ENCODE data around the gene SLC9A4. TPM values are rescaled to one million over a fixed set of nuclear protein-coding genes. Genes with fewer than 3 reads are reported as not detected.
A peak's percentile ranks its signal among the peaks of the same experiment; 100 is the strongest.

Gene SLC9A4
- total RNA-seq, 1 donor from 2014 or later: 2.2 TPM

- Histone ChIP-seq H3K27me3 (ENCODE audit: control insufficient read depth, insufficient read depth, low read length) (no peaks in the 10 kb centered on the region), H3K4me3 (ENCODE audit: low read depth, low read length) (no peak overlapping the region), H3K36me3 (ENCODE audit: control insufficient read depth, insufficient read depth, low read length) (no peaks in the 10 kb centered on the region)
- TF ChIP-seq CTCF (IDR thresholded peaks at IDR 0.05; ENCODE audit: insufficient read depth, low read length, poor library complexity, severe bottlenecking): no peak
- no peak for DNase-seq (ENCODE audit: low read depth)
Observed at GRCh38 chr2:102483086-102483485, 10.1 kb downstream of the SLC9A4 start.

GRCh38 chr2:102484310-102485061 lies 11.5 kb downstream of the SLC9A4 start:
- DNase-seq (ENCODE audit: low read depth): no peak
- no peak overlapping the region for H3K4me3 ChIP-seq (ENCODE audit: low read depth, low read length)
- H3K27me3 ChIP-seq (ENCODE audit: control insufficient read depth, insufficient read depth, low read length): no peaks in the 10 kb centered on the region
- H3K36me3 ChIP-seq (ENCODE audit: control insufficient read depth, insufficient read depth, low read length): no peaks in the 10 kb centered on the region
- TF ChIP-seq CTCF (IDR thresholded peaks at IDR 0.05; ENCODE audit: insufficient read depth, low read length, poor library complexity, severe bottlenecking): no peak

GRCh38 chr2:102485147-102485785 lies 12.2 kb downstream of the SLC9A4 start:
- no peak overlapping the region for H3K4me3 ChIP-seq (ENCODE audit: low read depth, low read length)
- no peaks in the 10 kb centered on the region for H3K27me3 ChIP-seq (ENCODE audit: control insufficient read depth, insufficient read depth, low read length)
- no peak for DNase-seq (ENCODE audit: low read depth)

GRCh38 chr2:102486941-102487702 lies 14.1 kb downstream of the SLC9A4 start:
- DNase-seq (ENCODE audit: low read depth): no peak
- no peak for TF ChIP-seq CTCF (IDR thresholded peaks at IDR 0.05; ENCODE audit: insufficient read depth, low read length, poor library complexity, severe bottlenecking)
- Histone ChIP-seq H3K27me3 (ENCODE audit: control insufficient read depth, insufficient read depth, low read length) (no peaks in the 10 kb centered on the region), H3K4me3 (ENCODE audit: low read depth, low read length) (no peak overlapping the region), H3K36me3 (ENCODE audit: control insufficient read depth, insufficient read depth, low read length) (no peaks in the 10 kb centered on the region)

More at GRCh38 chr2:102485147-102485785, 12.2 kb downstream of the SLC9A4 start:
- no peaks in the 10 kb centered on the region for H3K36me3 ChIP-seq (ENCODE audit: control insufficient read depth, insufficient read depth, low read length)
- no peak for TF ChIP-seq CTCF (IDR thresholded peaks at IDR 0.05; ENCODE audit: insufficient read depth, low read length, poor library complexity, severe bottlenecking)

GRCh38 chr2:102487761-102488462 lies 14.9 kb downstream of the SLC9A4 start:
- Histone ChIP-seq H3K27me3 (ENCODE audit: control insufficient read depth, insufficient read depth, low read length) (no peaks in the 10 kb centered on the region), H3K4me3 (ENCODE audit: low read depth, low read length) (no peak overlapping the region), H3K36me3 (ENCODE audit: control insufficient read depth, insufficient read depth, low read length) (no peaks in the 10 kb centered on the region)
- DNase-seq (ENCODE audit: low read depth): peak; percentile 92
- TF ChIP-seq CTCF (IDR thresholded peaks at IDR 0.05; ENCODE audit: insufficient read depth, low read length, poor library complexity, severe bottlenecking): no peak
